ENCODE measurements around the gene ATP11C. TPM values are rescaled to one million over a fixed set of nuclear protein-coding genes. Genes with fewer than 3 reads are reported as not detected.

The ATP11C gene
- total RNA-seq, 1 experiment from 2014 or later = 19.0 TPM

GRCh38 chrX:139909712-139910111, 23.1 kb downstream of the ATP11C start:
- BruUV-seq (replicated peaks) = no TSS peak

GRCh38 chrX:139907078-139907477, 25.8 kb downstream of the ATP11C start:
- intact Hi-C loops (cut with micrococcal nuclease) = no loop called here
- Mint-ChIP-seq H3K27me3 (ENCODE audit: insufficient read depth, unreplicated experiment) (no peaks in the 10 kb centered on the region), H3K4me3 (ENCODE audit: unreplicated experiment) (no peak overlapping the region), H3K36me3 (ENCODE audit: insufficient read depth, unreplicated experiment) (no peaks in the 10 kb centered on the region), H3K9me3 (ENCODE audit: unreplicated experiment) (no peaks in the 10 kb centered on the region), H3K27ac (ENCODE audit: low read depth, unreplicated experiment) (no peak overlapping the region), H3K4me1 (ENCODE audit: insufficient read depth, unreplicated experiment) (no peaks in the 10 kb centered on the region)
- BruUV-seq (replicated peaks) = no TSS peak
- ChIA-PET CTCF (no interaction called here), POLR2A (no interaction called here)
- no peak for DNase-seq (ENCODE audit: unreplicated experiment)
- no peak for TF ChIP-seq CTCF (IDR thresholded peaks at IDR 0.05; ENCODE audit: unreplicated experiment)

More at GRCh38 chrX:139909712-139910111, 23.1 kb downstream of the ATP11C start:
- no peaks in the 10 kb centered on the region for H3K27me3 Mint-ChIP-seq (ENCODE audit: insufficient read depth, unreplicated experiment)
- no peak overlapping the region for H3K4me3 Mint-ChIP-seq (ENCODE audit: unreplicated experiment)
- no peak for TF ChIP-seq CTCF (IDR thresholded peaks at IDR 0.05; ENCODE audit: unreplicated experiment)
- H3K4me1 Mint-ChIP-seq (ENCODE audit: insufficient read depth, unreplicated experiment) = no peaks in the 10 kb centered on the region
- H3K27ac Mint-ChIP-seq (ENCODE audit: low read depth, unreplicated experiment) = no peak overlapping the region
- ChIA-PET CTCF (no interaction called here), POLR2A (no interaction called here)
- DNase-seq (ENCODE audit: unreplicated experiment) = no peak
- intact Hi-C loops (cut with micrococcal nuclease) = no loop called here
- H3K9me3 Mint-ChIP-seq (ENCODE audit: unreplicated experiment) = peaks cover 6% of the 10 kb centered on the region
- H3K36me3 Mint-ChIP-seq (ENCODE audit: insufficient read depth, unreplicated experiment) = no peaks in the 10 kb centered on the region

GRCh38 chrX:139905743-139906142, 27.1 kb downstream of the ATP11C start:
- TF ChIP-seq CTCF (IDR thresholded peaks at IDR 0.05; ENCODE audit: unreplicated experiment) = no peak
- intact Hi-C loops (cut with micrococcal nuclease) = no loop called here
- DNase-seq (ENCODE audit: unreplicated experiment) = no peak
- POLR2A ChIA-PET = no interaction called here
- no peaks in the 10 kb centered on the region for H3K27me3 Mint-ChIP-seq (ENCODE audit: insufficient read depth, unreplicated experiment)
- no peak overlapping the region for H3K27ac Mint-ChIP-seq (ENCODE audit: low read depth, unreplicated experiment)
- no peak overlapping the region for H3K4me3 Mint-ChIP-seq (ENCODE audit: unreplicated experiment)
- BruUV-seq (replicated peaks) = no TSS peak
- H3K9me3 Mint-ChIP-seq (ENCODE audit: unreplicated experiment) = no peaks in the 10 kb centered on the region
- H3K4me1 Mint-ChIP-seq (ENCODE audit: insufficient read depth, unreplicated experiment) = no peaks in the 10 kb centered on the region
- H3K36me3 Mint-ChIP-seq (ENCODE audit: insufficient read depth, unreplicated experiment) = no peaks in the 10 kb centered on the region
- CTCF ChIA-PET = no interaction called here

- H3K9me3 Mint-ChIP-seq (ENCODE audit: unreplicated experiment) = no peaks in the 10 kb centered on the region
- CTCF ChIA-PET = no interaction called here
- H3K36me3 Mint-ChIP-seq (ENCODE audit: insufficient read depth, unreplicated experiment) = no peaks in the 10 kb centered on the region
- POLR2A ChIA-PET = no interaction called here
- no TSS peak for BruUV-seq (replicated peaks)
- no peak overlapping the region for H3K4me3 Mint-ChIP-seq (ENCODE audit: unreplicated experiment)
- H3K27me3 Mint-ChIP-seq (ENCODE audit: insufficient read depth, unreplicated experiment) = no peaks in the 10 kb centered on the region
- TF ChIP-seq CTCF (IDR thresholded peaks at IDR 0.05; ENCODE audit: unreplicated experiment) = no peak
- no peak for DNase-seq (ENCODE audit: unreplicated experiment)
- no peaks in the 10 kb centered on the region for H3K4me1 Mint-ChIP-seq (ENCODE audit: insufficient read depth, unreplicated experiment)
- intact Hi-C loops (cut with micrococcal nuclease) = no loop called here
- H3K27ac Mint-ChIP-seq (ENCODE audit: low read depth, unreplicated experiment) = no peak overlapping the region
Observed at GRCh38 chrX:139905051-139905450, 27.8 kb downstream of the ATP11C start.

All from MCF 10A (cell line).